GM21528 (cell line): ENCODE data around the gene GGTA1.
"Not testable (repeated sequence)": the region's sequence is repeated elsewhere in the genome, so short reads cannot be mapped to it uniquely, and the experiment has no call there.

Experiments
- ATAC-seq: cut with Tn5 transposase; IDR thresholded peaks from one replicate; pipeline ENCODE4 v1.9.1; 2021; ENCODE audit warnings: mild to moderate bottlenecking, moderate library complexity; ENCODE audit not compliant: unreplicated experiment, low FRiP score

GGTA1 gene

DNA sequence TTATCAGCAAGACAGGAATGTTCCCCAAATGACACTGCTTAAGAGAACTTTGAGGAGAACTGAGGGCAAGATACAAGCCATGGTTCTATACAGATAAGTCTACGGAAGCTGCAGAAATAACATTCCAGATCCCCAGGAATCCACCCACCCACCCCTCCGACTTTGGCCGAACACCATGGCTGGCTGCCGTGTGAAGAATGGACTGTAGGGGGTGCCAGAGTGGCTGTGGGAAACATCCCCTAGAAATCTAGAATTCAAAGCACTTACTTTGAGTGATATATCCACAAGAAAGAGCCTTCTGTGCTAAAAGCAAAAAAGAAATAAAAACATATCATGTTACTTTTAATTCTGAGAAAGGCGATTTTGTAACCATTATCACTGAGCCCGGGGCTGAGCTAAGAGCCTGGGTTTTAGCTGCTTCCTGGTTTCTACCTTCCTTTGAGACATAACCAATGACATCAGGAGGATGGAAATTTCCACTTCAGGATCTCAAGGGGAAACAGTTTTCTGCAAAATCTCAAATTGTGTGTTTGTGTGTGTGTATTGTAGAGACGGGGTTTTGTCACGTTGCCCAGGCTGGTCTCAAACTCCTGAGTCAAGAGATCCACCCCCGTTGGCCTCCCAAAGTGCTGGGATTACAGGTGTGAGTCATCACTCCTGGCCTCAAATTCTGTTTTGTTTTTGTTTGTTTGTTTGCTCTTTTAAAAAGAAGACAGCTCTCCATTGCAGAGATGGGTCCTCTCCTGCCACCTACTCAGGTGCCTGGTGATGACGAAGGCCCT, 36.4 kb downstream of the GGTA1 start:
- ATAC-seq: no peak

DNA sequence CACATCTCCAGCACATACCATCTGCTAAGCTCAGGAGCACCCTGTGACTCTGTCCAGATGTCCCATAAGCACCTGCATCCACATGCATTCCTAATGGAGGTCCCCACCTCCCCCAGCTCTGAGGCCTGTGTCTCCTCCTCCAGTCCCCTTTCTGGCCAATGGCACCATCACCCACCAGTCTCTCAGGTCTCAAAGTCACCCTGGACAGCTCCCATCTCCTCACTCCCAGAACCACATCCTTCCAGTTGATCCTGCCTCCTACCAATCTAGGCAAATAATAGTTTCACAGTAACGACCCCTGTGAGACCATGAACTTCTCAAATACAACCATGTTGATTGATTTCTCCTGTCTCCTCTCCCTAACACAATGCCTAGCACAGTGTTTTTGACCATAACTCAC, 40.1 kb downstream of the GGTA1 start:
- no peak for ATAC-seq

DNA sequence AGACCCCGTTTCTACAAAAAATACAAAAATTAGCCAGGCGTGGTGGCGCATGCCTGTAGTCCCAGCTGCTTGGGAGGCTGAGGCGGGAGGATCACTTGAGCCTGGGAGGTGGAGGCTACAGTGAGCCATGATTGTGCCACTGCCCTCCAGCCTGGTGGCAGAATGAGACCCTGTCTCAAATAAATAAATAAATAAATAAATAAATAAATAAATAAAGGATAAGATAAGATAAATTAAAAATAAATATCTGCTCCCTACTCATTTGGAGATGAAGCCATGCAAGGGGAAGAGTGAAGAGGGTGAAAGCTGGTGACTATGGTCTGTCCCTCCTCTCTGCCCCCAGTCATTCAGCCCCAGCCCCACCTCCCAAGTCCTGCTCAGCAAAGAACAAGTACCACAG, 41.2 kb downstream of the GGTA1 start:
- not testable (repeated sequence) for ATAC-seq

DNA sequence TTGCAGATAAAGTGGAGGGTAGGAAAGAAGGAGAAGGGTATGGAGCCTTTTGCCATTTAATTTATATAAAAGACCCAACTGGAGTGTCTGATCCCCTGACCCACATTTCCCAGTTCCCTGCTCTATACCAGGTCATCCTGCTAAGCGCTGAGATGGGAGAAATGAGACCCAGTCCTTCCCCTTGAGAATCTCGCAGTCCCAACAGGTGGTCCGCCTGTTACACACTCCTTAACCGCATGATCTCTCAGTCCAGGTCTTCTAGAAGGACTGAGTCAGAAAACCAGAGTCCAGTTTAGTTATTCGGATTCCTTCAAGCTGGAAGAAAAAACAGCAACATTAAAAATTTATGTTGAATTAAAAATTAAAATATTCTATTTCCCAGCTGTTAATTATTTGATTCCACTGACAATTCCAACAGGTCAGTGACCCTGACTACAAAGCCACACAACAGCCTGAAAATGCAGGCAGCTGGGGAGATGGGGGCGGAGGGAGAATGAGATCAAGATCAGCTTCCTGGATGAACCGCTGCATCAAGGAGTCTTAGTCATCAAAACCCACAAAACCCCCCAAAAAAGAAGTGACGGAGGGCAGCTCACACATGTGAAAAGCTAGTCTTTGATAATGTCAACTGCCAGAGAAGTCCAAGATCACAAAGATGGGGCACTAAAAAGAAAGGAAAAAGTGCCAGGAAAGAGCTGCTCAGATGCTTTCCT, 44.0 kb downstream of the GGTA1 start:
- no peak for ATAC-seq

DNA sequence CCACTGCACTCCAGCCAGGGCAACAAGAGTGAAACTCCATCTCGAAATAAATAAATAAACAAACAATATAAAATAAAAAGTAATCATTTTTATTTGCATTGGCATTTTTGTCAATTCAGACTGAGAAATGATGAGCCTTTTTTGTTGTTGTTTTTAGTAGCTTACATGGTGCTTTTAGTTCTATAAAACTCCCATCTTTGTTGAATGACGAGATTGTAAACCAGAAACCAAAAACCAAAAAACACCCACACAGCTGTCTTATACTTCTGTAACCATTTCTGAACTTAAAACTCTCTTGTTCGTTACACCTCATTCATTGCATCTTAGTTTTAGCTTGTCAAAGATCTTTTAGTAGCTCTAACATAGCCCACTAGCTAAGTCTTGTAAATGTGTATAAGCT, 44.7 kb downstream of the GGTA1 start:
- ATAC-seq: no peak

DNA sequence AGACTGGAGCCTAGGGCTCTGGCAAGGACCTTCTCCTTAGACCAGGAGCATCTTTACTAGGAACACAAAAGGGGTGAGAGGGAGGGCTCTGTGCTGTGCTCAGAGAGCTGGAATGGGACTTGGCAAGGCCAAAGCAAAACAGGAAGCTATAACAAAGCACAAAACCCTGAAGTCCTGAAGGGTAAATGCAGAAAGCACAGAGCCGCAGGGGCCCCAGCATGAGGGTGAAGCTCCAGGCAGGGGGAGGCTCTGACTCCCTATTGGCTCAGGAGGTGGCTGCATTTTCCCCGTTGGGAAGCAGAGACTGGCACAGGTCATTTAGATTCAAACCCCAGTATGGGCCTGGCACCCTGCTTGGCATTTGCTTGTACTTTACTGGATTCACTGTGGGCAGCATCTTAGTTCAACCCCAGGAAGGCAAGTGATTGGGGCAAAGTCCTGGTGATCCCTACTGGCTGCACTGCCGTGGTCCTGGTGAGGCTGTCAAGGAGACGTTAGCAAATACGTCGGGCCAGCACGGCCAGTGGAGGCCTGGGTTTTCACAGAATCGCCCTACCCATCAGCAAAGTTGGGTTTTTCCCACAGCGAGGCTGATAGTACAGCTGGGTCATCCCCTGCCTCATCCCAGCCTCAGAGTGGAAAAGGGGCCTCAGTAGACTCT, 46.3 kb downstream of the GGTA1 start:
- no peak for ATAC-seq

DNA sequence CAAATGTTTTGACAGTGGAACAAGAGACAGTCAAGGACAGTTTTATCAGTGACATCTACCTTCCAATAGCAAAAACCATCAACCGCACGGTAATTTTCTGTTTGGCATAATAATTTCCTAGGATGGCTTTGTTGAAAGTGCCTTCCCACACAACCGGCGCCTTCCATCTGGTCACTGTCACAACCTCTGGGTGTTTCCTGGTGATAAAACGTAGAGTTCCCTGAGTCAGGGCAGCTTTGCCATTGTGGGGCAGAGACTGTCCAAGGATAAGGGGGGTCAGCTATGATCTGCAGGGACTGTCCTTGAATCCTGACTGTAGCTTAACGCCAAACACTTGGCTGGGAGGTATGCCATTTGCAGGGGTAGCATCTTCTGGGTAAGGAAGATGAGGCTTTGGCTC, 47.6 kb downstream of the GGTA1 start:
- ATAC-seq: no peak

DNA sequence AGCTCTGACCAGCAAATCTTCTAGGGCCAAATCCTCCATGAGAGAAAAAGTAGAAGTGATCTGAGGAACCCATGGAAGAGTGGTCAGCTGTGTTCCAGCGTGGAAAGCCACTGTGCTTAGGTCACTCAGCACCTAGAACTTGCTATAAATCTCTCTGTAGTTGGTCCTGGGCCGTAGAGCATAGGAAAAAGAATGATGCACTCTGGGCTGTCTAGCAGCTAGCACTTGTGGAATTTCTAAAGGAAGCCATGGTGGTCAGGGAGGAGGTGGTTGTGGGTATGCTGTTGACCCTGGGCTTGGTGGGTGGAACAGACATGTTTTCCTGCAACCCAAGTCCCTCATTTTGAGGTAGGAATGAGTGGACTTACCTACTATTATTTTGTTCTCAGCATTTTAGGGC, 48.1 kb downstream of the GGTA1 start:
- ATAC-seq: no peak

DNA sequence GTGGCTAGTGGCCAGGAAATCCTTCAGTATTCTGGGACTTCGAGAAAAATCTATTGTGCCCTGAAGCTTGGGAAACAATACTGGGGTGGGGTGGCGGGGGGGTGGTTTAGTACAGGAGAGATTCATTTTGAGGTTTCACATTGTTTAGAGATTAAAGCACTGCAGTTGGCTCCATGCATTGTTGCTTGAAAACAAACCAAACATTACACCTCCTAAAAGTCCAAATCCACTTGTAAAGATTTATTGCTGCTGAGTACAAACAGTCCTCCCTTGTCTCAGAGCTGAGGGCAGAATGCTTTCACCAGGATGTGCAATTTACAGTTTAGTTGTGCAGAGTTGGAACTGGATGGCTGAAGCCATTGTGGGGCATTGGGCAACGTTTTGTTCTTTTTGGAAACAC, 49.4 kb downstream of the GGTA1 start:
- ATAC-seq: no peak

DNA sequence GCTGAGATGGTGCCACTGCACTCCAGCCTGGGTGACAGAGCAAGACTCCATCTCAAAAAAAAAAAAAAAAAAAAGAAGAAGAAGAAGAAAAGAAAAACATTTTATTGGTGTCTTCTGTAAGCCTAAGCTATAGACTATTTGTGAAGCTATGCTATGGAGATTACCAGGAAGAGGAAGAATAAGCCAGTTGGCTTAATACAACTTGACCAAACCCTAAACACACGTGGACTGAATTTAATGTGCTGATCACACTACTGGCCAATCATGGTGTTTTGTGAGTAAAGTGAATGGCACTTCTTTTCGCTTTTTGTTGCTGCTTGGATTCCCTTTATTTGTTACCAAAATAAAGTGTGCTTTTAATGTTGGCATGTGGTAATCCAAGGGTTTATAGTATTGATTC, 49.9 kb downstream of the GGTA1 start:
- ATAC-seq: no peak

DNA sequence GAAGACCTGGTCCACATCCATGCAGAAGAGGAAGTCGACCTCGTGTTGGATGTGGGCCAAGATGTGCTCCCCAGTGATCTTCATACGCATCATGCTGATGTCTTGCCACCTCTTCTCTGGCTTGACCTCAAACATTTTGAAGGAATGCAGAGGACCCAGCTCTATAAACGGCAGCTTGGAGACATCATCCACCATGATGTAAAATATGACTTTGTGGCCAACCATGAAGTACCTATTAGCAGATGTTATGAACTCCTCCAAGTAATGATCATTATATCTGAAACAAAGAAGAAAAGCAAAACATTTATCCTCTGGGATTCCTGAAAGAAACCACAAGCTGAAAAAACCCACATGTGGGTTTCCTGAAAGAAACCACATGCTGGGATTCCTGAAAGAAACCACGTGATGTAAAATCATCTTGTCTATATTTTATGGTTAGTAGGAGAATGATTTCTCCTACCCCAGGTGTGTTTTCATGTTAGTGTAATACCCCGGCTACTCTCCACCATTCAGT, 52.3 kb downstream of the GGTA1 start:
- no peak for ATAC-seq

DNA sequence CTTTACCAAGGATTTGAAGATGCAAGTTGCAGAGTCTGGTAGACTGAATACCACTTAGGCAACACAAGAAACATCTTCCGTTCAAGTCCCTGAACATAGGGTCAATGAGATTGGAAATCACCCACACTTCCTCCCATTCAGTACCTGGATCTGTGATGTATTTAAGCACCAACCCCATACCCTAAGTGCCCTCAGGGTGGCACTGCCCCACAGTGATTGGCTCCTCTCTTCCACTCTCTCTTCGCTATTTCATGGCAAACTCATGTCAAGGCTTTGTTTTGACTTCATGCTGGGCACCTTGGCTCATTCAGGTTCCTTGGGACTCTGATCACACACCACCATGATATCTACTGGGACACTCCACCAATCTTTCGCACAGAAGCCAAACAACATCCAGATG, 53.7 kb downstream of the GGTA1 start:
- ATAC-seq: no peak

DNA sequence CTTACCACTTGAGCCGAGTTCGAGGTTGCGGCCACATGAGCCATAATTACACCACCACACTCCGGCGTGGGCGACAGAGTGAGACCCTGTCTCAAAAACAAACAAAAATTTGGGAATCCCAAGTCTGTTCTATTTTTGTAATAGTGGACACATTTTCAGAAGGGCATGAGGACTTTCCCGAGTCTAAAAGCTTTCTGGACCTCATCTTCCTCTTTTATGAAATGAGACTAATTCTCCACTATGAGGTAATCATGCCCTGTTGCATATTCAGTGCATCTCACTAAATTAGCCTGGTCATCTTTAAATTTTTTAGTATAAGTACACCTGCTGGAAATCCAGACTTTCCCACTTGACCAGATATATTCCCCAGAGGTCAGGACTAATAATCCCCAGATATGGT, 55.7 kb downstream of the GGTA1 start:
- no peak for ATAC-seq

DNA sequence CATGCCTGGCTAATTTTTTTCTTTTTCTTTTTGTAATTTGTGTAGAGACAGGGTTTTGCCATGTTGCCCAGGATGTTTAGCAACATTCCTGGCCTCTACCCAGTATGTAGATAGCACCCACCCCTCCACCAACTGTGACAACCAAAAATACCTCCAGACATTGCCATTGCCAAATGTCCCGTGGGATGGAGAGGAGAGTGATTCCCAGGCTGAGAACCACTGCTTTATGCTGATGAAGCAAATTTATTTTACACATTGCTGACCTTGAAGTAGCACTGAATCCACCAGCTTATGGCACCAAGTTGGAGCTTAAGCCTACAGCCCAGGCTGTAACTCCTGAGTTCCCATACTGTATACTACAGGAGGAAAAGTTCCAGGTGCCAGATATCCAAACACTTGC, 58.5 kb downstream of the GGTA1 start:
- ATAC-seq: no peak

DNA sequence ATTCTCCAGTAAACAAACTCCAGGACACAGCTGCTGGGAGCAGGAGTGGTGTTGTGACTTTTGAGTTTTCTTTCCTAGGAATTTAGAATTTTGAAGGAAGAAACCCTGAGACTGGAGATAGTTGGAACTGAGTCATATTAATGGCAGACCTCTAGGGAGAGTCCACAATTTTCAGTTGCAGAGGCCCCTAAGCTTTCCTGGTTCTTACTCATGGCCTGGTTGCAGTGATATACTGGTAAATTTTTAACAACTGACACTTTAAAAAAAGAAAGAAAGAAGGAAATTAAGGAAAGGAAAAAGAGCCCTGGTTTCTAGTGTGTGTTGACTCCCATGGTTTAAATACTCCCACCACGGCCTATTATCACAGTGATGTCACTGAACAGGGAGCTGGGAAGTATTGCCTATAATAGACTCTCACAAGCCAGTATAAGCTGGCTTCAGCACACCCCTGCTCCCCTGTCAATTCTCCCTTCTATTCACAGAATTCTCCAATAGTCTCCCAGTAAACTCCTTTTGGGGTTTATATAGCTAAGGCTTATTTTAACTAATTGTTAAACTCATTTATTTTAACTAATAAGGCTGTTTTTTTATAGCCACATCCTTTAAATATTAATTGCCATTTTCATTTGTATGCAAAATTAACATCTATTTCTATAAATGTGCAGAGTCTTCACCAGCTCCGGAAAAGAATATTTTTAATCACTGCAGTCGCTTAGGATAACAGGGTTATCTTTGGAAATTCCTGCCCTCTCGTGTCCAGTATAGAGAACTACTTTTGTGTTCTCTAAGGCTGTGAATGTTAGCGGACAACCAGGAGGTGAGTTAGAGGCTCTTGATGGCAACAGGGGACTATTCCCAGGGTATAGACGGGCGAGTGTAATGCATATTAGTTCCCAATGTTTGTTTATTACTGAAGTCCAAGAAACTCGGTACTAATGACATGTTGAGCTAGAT, 59.7 kb downstream of the GGTA1 start:
- no peak for ATAC-seq

DNA sequence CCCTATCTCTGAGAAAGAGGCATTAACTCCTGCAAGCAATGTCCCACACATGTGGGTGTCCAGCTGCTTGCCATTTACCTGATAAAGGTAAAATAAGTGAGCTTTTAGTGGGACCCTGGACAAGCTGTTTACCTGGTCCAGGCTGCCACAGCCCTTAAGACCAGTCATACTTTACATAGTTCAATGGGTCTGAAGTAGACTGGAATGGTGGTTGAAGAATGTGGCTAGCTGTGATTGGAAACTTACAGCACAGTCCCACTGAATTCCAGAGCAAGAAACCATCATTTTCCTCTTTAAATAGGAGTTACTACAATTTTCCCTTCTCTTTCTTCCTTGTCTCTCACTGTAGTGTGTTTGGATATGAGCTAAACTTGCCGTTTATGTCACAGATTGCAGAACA, 60.6 kb downstream of the GGTA1 start:
- ATAC-seq: no peak

DNA sequence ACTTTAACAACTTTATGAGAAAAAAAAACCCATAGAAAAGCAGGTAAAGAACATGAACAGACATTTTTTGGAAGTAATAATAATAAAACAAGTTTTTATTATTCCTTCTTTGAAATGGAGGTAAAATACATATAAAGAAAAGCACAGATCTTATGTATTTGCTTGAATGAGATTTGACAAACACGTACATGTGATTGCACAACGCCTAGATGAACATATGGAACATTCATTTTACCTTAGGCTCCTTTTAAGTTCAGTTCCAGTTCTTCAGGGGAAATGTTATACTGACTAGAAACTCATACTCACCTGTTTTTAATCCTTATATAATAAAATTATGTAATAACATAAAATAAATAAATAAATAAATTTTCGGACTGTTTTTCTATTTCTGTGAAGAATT, 61.8 kb downstream of the GGTA1 start:
- ATAC-seq: no peak

DNA sequence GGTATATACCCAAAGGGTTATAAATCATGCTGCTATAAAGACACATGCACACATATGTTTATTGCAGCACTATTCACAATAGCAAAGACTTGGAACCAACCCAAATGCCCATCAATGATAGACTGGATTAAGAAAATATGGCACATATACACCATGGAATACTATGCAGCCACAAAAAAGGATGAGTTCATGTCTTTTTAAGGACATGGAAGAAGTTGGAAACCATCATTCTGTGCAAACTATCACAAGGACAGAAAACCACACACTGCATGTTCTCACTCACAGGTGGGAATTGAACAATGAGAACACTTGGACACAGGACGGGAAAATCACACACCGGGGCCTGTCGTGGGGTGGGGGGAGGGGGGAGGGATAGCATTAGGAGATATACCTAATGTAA, 62.6 kb downstream of the GGTA1 start:
- not testable (repeated sequence) for ATAC-seq

DNA sequence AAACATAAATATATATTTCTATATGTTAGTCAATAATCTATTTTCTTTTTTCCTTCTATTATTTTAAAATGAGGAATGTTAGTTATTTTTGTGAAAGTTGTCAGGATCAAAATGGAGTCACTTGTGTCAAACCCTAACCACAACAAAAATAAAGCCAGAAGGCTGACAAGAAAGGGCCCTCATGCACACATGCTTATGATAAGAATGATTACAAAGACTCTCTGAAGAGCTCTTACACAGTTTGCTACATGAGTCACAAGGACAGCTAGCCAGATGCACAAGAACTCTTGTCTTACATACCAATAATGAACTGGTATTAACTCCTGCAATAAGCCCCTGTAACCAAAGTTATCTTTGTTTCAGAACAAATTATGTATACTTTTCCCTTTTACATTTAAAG, 64.7 kb downstream of the GGTA1 start:
- no peak for ATAC-seq

DNA sequence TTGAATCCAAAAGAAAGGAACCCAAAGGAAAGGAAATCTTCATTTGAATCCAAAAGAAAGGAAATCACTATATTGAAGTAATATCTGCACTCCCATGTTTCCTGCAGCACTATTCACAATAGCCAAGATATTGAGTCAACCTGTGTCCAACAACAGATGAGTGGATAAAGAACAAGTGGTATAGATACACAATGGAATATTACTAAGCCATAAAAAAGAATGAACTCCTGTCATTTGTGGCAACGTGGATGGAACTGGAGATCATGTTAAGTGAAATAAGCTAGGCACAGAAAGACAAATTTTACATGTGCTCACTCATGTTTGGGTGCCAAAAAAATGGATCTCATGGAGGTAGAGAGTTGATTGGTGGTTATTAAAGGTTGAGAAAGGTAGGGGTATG, 71.7 kb downstream of the GGTA1 start:
- no peak for ATAC-seq
